Heart right ventricle (tissue), 16 donors: Measurements from ENCODE around the gene APMAP. TPM values are rescaled to one million over a fixed set of nuclear protein-coding genes. Genes with fewer than 3 reads are reported as not detected.

Source experiments
- ATAC-seq, 8 donors: fragments of 200-7000 bp; cut with Tn5 transposase; one replicate each; pipeline ENCODE4 v1.9.1; 2020; ENCODE audit warnings: mild to moderate bottlenecking in 8 of 8, moderate library complexity in 8 of 8, moderate number of reproducible peaks in 1 of 8
- DNase-seq, 2 donors: peaks; one replicate each; pipeline ENCODE4 v3.0.0-alpha.2; 2020
- H3K27ac ChIP-seq, 10 donors: fragments of 200-600 bp; sonication (generic) in 2 of 10; one replicate each; pipeline versions ENCODE4 v1.5.0 to v1.8.0; 2020 to 2022; ENCODE audit warnings: mild to moderate bottlenecking in 3 of 10
- H3K27me3 ChIP-seq, 7 donors: fragments of 200-600 bp; one replicate each; pipeline ENCODE4 v1.8.0; 2021 to 2022; ENCODE audit warnings: mild to moderate bottlenecking in 2 of 7
- H3K36me3 ChIP-seq, 9 donors: fragments of 200-600 bp; sonication (generic) in 1 of 9; one replicate each; pipeline versions ENCODE4 v1.5.0 to v1.8.0; 2020 to 2022; ENCODE audit warnings: mild to moderate bottlenecking in 2 of 9
- H3K4me1 ChIP-seq, 9 donors: fragments of 200-600 bp; sonication (generic) in 1 of 9; one replicate each; pipeline versions ENCODE4 v1.5.0 to v1.8.0; 2020 to 2022; ENCODE audit warnings: mild to moderate bottlenecking in 4 of 9
- H3K4me3 ChIP-seq, 10 donors: fragments of 200-600 bp; sonication (generic) in 2 of 10; one replicate each; pipeline versions ENCODE4 v1.5.0 to v1.8.0; 2020 to 2022; ENCODE audit warnings: mild to moderate bottlenecking in 7 of 10, moderate library complexity in 2 of 10
- H3K9me3 ChIP-seq, 11 donors: fragments of 200-600 bp in 10 of 11; sonication (generic) in 2 of 11; one replicate each; pipeline versions ENCODE4 v1.5.0 to v1.8.0; 2013 to 2022; ENCODE audit warnings: mild to moderate bottlenecking in 2 of 11, control low read depth in 1 of 11, moderate library complexity in 1 of 11
- CTCF ChIP-seq, 9 donors: fragments of 200-600 bp; sonication (generic) in 2 of 9; IDR thresholded peaks; one replicate each; pipeline versions ENCODE4 v1.5.0 to v1.8.0; 2021 to 2022; ENCODE audit warnings: antibody characterized with exemption in 9 of 9, mild to moderate bottlenecking in 5 of 9, moderate library complexity in 1 of 9
- WGBS, 2 donors: extraction: QIAGEN DNeasy Blood & Tissue Kit; methylation state at CpG; one replicate each; pipeline ENCODE4 v1.1.7; 2013; ENCODE audit warnings: inconsistent platforms in 1 of 2; 5-methylcytosine and 5-hydroxymethylcytosine counted together
- intact Hi-C, 10 donors: fragments of 100-400 bp; cut with DNase I; formaldehyde crosslinking; loops; one replicate each; pipeline versions ENCODE4 v1.11.1 to v1.14.2; 2022
- polyA plus RNA-seq, 2 donors: library from polyadenylated mRNA; stranded (reverse); fragments of 200-250 nt; gene quantifications; one replicate each; pipeline ENCODE4 v1.2.3, GENCODE V29; 2013
- total RNA-seq, 10 donors: library from RNA; stranded (reverse); fragmentation: NEBNext Ultra II Directional in 3 of 10; extraction: Animal tissue kit (Norgen Biotek cat#: 25700) in 3 of 10; gene quantifications; one replicate each; pipeline versions ENCODE4 v1.2.1 to v1.2.4, GENCODE V29; 2021 to 2023
- donor health status: Arrhythmogenic right ventricular cardiomyopathy.
- donor health status: ischemic (EF 13 %, LVEDD 7.1; RV severe dilation, severe dysfunction).
- donor health status: healthy with polysubstance abuse.
- donor health status: DM: no; HTN: yes; CAD: no.
- donor health status: DM: no; HTN: no; CAD: no.
- donor health status: ischemic (EF 25% LVEDD 6.9; RV normal size, moderate dysfunction).
- donor health status: ischemic (EF 25% LVEDD 5.7; RV mildly dilated, moderate dysfunction).
- donor health status: healthy.
- donor health status: DM: yes; HTN: yes; CAD: no.
- donor health status: Ischemic cardiomyopathy.
- donor health status: ischemic (EF 35%, LVEDD 5.7; RV mildly dilated, moderate dysfunction).
- donor health status: nonischemic (EF 11% LVEDD 7.7; RV severe dilation, severe dysfunction).
- donor health status: DM: yes; HTN: yes; CAD: no.
- donor health status: PGD.
- donor health status: ischemic (EF 29% LVEDD 5.4; RV normal size, mild dysfunction).
- donor health status: nonischemic (EF 23%, LVEDD 6.1; RV moderate dilation, normal function).

The APMAP gene
- total and polyA plus RNA-seq, 12 donors = 15.3 to 48.5 (median 33.1) TPM

DNA sequence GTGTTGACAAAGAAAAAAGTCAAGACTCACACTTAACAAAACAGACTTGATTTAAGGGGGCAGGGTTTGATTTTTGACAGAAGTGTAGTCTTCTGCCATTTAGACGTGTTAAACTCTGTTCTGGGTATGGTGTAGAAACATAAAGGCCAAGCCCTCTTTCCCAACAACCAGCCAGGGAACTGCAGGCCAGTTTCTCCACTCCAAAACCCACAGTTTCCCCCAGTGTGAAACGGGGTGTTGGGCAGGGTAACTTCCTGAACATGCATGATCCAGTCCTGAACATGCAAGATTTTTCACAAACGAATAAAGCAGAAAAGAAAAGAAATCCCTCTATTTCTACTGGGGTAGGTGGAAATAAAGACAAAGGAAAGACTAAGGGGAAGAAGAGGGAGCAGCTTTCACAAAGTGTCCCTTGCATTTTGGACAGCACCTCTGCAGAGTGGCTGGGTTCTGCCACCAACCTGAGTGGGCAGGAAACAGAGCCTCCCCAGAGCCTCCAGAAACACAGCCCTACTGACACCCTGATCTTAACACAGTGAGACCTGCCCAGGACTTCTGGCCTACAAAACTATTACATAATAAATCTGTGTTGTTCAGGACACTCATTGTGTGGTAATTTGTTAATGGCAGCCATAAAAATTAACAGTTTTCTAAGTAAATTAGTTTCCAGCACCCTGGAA lies 7.5 kb downstream of the APMAP start:
- DNase-seq (no peak), ATAC-seq (no peak)
- H3K36me3 ChIP-seq = peaks cover 0 to 35% (median 10%) of the 10 kb centered on the region in 9 donors
- H3K9me3 ChIP-seq = no peaks in the 10 kb centered on the region
- peaks cover 0 to 98% (median 16%) of the 10 kb centered on the region in 9 donors for H3K4me1 ChIP-seq
- H3K27me3 ChIP-seq = no peaks in the 10 kb centered on the region
- 72 to 74% methylated on average over 3 of the region's 3 CpGs for WGBS, 2 donors
- no peak for TF ChIP-seq CTCF (IDR thresholded peaks at IDR 0.05)
- intact Hi-C loops = no loop called here
- H3K4me3 ChIP-seq = no peak overlapping the region
- peak overlapping the region in 3 of 10 donors; percentile 16 to 80 (median 33) for H3K27ac ChIP-seq

GRCh38 chr20:24983896-24984295 lies 8.7 kb downstream of the APMAP start:
- intact Hi-C loops = no loop called here
- peaks cover 0 to 90% (median 16%) of the 10 kb centered on the region in 9 donors for H3K4me1 ChIP-seq
- peak in 7 of 8 donors; percentile 28 to 67 (median 45) for ATAC-seq

DNA sequence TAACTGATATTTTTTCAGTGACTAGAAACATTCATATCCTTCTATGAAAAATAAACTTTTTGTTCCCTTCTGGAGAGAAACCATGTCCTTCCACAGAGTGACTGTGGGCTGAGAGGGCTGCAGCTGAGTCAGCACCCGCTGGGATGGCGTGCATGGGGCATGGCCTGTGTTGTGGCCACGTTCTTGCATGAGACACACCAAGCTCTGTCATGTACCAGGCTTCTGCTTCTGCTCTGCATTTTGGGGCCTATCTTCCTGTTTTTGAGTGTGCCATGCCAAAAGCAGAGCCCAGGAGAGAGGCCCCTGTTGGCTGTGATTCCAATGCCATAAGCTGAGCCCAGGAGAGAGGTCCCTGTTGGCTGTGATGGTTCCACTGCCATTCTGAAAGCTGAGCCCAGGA lies 10.8 kb downstream of the APMAP start:
- Histone ChIP-seq H3K27me3 (no peaks in the 10 kb centered on the region), H3K4me1 (peaks cover 0 to 71% (median 16%) of the 10 kb centered on the region in 9 donors), H3K36me3 (peaks cover 0 to 63% (median 10%) of the 10 kb centered on the region in 9 donors), H3K4me3 (no peak overlapping the region), H3K9me3 (peaks cover 0 to 4% (median 0%) of the 10 kb centered on the region in 11 donors), H3K27ac (peak overlapping the region in 1 of 10 donors; percentile 80)
- DNase-seq (peak in 1 of 2 donors; percentile 48), ATAC-seq (peak in 4 of 8 donors; percentile 40 to 64 (median 58))
- intact Hi-C loops = no loop called here
- no peak for TF ChIP-seq CTCF (IDR thresholded peaks at IDR 0.05)
- 88 to 89% methylated on average over 3 of the region's 3 CpGs for WGBS, 2 donors

More at GRCh38 chr20:24983896-24984295, 8.7 kb downstream of the APMAP start:
- H3K27ac ChIP-seq = peak overlapping the region in 4 of 10 donors; percentile 10 to 80 (median 30)
- no peak for DNase-seq
- H3K36me3 ChIP-seq = peaks cover 0 to 42% (median 10%) of the 10 kb centered on the region in 9 donors
- no peaks in the 10 kb centered on the region for H3K27me3 ChIP-seq
- TF ChIP-seq CTCF (IDR thresholded peaks at IDR 0.05) = no peak
- no peak overlapping the region for H3K4me3 ChIP-seq
- WGBS, 2 donors = 69 to 75% methylated on average over 8 of the region's 8 CpGs
- H3K9me3 ChIP-seq = no peaks in the 10 kb centered on the region

DNA sequence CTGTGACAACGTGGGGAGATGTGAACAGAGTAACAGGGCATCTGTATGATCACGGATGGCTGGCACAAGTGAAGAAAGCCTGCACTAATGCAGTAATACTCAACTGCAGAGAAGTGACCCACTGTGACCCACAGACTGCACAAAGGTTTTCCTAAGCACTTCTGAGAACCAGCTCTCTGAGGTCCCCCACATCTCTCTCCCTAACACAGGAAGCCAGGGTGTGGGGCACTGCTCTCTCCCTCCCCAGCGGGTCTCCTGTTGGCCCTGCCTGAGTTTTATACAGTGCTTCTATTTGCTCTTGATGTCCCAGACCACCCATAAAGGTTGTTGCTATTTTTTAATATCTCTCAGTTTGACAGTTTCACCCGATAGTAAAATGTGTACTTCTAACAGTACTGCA lies 11.3 kb downstream of the APMAP start:
- H3K4me1 ChIP-seq = peaks cover 0 to 66% (median 16%) of the 10 kb centered on the region in 9 donors
- peaks cover 0 to 9% (median 0%) of the 10 kb centered on the region in 11 donors for H3K9me3 ChIP-seq
- intact Hi-C loops = no loop called here
- ATAC-seq (no peak), DNase-seq (no peak)
- peak overlapping the region in 1 of 10 donors; percentile 80 for H3K27ac ChIP-seq
- 88% methylated on average over 4 of the region's 4 CpGs for WGBS, 2 donors
- H3K4me3 ChIP-seq = no peak overlapping the region
- no peak for TF ChIP-seq CTCF (IDR thresholded peaks at IDR 0.05)
- no peaks in the 10 kb centered on the region for H3K27me3 ChIP-seq
- H3K36me3 ChIP-seq = peaks cover 0 to 68% (median 10%) of the 10 kb centered on the region in 9 donors
